SK-N-SH treated with all-trans-retinoic acid at 6 μM for 48 hours (cell line): ENCODE data around the gene ITPR2.
A peak's percentile ranks its signal among the peaks of the same experiment; 100 is the strongest.

Source experiments
- ATAC-seq: fragments of 200-7000 bp; cut with Tn5 transposase; 3 replicates; pipeline ENCODE4 v1.9.1; 2020; ENCODE audit warnings: mild to moderate bottlenecking, moderate library complexity
- ARNTL ChIP-seq: fragments of 450-650 bp; formaldehyde crosslinking; IDR thresholded peaks from 2 replicates; pipeline ENCODE4 v1.5.0; 2020; ENCODE audit warnings: low read depth, mild to moderate bottlenecking, moderate library complexity, borderline replicate concordance
- BACH2 ChIP-seq: fragments of 250-450 bp; sonication (Bioruptor Pico); IDR thresholded peaks from 2 replicates; pipeline ENCODE4 v1.9.0; 2021; ENCODE audit warnings: mild to moderate bottlenecking, borderline replicate concordance
- CREB5 ChIP-seq: fragments of 250-450 bp; sonication (Bioruptor Pico); IDR thresholded peaks from 2 replicates; pipeline ENCODE4 v1.5.1; 2020; ENCODE audit warnings: low read depth, mild to moderate bottlenecking, moderate library complexity
- CSDC2 ChIP-seq: fragments of 250-450 bp; sonication (Bioruptor Pico); IDR thresholded peaks from 2 replicates; pipeline ENCODE4 v1.5.0; 2020; ENCODE audit warnings: mild to moderate bottlenecking, moderate library complexity
- CSRNP3 ChIP-seq: fragments of 250-450 bp; sonication (Bioruptor Pico); IDR thresholded peaks from 2 replicates; pipeline ENCODE4 v1.5.1; 2021; ENCODE audit warnings: mild to moderate bottlenecking, moderate library complexity
- ESRRG ChIP-seq: fragments of 250-450 bp; sonication (Bioruptor Pico); IDR thresholded peaks from 2 replicates; pipeline ENCODE4 v1.6.1; 2021; ENCODE audit warnings: mild to moderate bottlenecking
- GLIS3 ChIP-seq: fragments of 250-450 bp; sonication (Bioruptor Pico); IDR thresholded peaks from 2 replicates; pipeline ENCODE4 v1.5.0; 2020; ENCODE audit warnings: mild to moderate bottlenecking, moderate library complexity
- ISL1 ChIP-seq: fragments of 250-450 bp; sonication (Bioruptor Pico); IDR thresholded peaks from 2 replicates; pipeline ENCODE4 v2.1.2; 2022; ENCODE audit warnings: mild to moderate bottlenecking, moderate library complexity
- OSR1 ChIP-seq: fragments of 250-450 bp; sonication (Bioruptor Pico); IDR thresholded peaks from 2 replicates; pipeline ENCODE4 v1.8.0; 2022; ENCODE audit warnings: moderate library complexity, mild to moderate bottlenecking, inconsistent platforms
- PATZ1 ChIP-seq: fragments of 250-450 bp; sonication (Bioruptor Pico); IDR thresholded peaks from 2 replicates; pipeline ENCODE4 v1.8.0; 2020; ENCODE audit warnings: mild to moderate bottlenecking, moderate library complexity, borderline replicate concordance
- POU6F1 ChIP-seq: fragments of 250-450 bp; sonication (Bioruptor Pico); IDR thresholded peaks from 2 replicates; pipeline ENCODE4 v1.8.0; 2021; ENCODE audit warnings: low read depth, mild to moderate bottlenecking, moderate library complexity, borderline replicate concordance
- PPARA ChIP-seq: fragments of 250-450 bp; sonication (Bioruptor Pico); IDR thresholded peaks from 2 replicates; pipeline ENCODE4 v1.5.0; 2020; ENCODE audit warnings: mild to moderate bottlenecking, borderline replicate concordance
- SNAI2 ChIP-seq: fragments of 250-450 bp; sonication (Bioruptor Pico); IDR thresholded peaks from 2 replicates; pipeline ENCODE4 v1.5.0; 2020; ENCODE audit warnings: mild to moderate bottlenecking, moderate library complexity
- TOX ChIP-seq: fragments of 250-450 bp; sonication (Bioruptor Pico); IDR thresholded peaks from 2 replicates; pipeline ENCODE4 v1.8.0; 2021; ENCODE audit warnings: mild to moderate bottlenecking, moderate library complexity, borderline replicate concordance
- TSHZ2 ChIP-seq: fragments of 250-450 bp; sonication (Bioruptor Pico); IDR thresholded peaks from 2 replicates; pipeline ENCODE4 v1.5.0; 2020; ENCODE audit warnings: mild to moderate bottlenecking, moderate library complexity
- ZC3H10 ChIP-seq: fragments of 250-450 bp; sonication (Bioruptor Pico); IDR thresholded peaks from 2 replicates; pipeline ENCODE4 v1.5.1; 2021; ENCODE audit warnings: mild to moderate bottlenecking, moderate library complexity
- ZFP3 ChIP-seq: fragments of 250-450 bp; sonication (Bioruptor Pico); IDR thresholded peaks from 2 replicates; pipeline ENCODE4 v1.5.0; 2020; ENCODE audit warnings: mild to moderate bottlenecking, moderate library complexity
- ZFP30 ChIP-seq: fragments of 450-650 bp; formaldehyde crosslinking; IDR thresholded peaks from 2 replicates; pipeline ENCODE4 v1.5.0; 2022; ENCODE audit warnings: mild to moderate bottlenecking, moderate library complexity
- ZNF565 ChIP-seq: fragments of 450-650 bp; formaldehyde crosslinking; conservative IDR thresholded peaks from 2 replicates; pipeline ENCODE4 v1.5.0; 2020; ENCODE audit warnings: low read depth, mild to moderate bottlenecking, moderate library complexity
- ZNF70 ChIP-seq: fragments of 450-650 bp; formaldehyde crosslinking; IDR thresholded peaks from 2 replicates; pipeline ENCODE4 v1.5.0; 2020; ENCODE audit warnings: mild to moderate bottlenecking, moderate library complexity
- ZNF8 ChIP-seq: fragments of 450-650 bp; formaldehyde crosslinking; IDR thresholded peaks from 2 replicates; pipeline ENCODE4 v1.5.0; 2020; ENCODE audit warnings: mild to moderate bottlenecking, moderate library complexity

ITPR2 gene

GRCh38 chr12:26723379-26724308, 109.3 kb downstream of the ITPR2 start:
- no peak for TF ChIP-seq CREB5 (CRISPR knock-in tag)
- TF ChIP-seq POU6F1 (CRISPR knock-in tag) = no peak
- no peak for TF ChIP-seq OSR1
- TF ChIP-seq ZFP30 (CRISPR knock-in tag) = no peak
- TF ChIP-seq CSDC2 (CRISPR knock-in tag) = no peak
- TF ChIP-seq TOX = no peak
- TF ChIP-seq ZFP3 (CRISPR knock-in tag) = no peak
- no peak for TF ChIP-seq ZC3H10 (CRISPR knock-in tag)
- no peak for TF ChIP-seq CSRNP3
- no peak for TF ChIP-seq BACH2 (CRISPR knock-in tag)
- TF ChIP-seq ZNF8 (CRISPR knock-in tag) = no peak
- TF ChIP-seq ZNF70 (CRISPR knock-in tag) = no peak
- TF ChIP-seq ZNF565 (CRISPR knock-in tag) = no peak
- no peak for TF ChIP-seq ESRRG (CRISPR knock-in tag)
- TF ChIP-seq ISL1 (CRISPR knock-in tag) = no peak; the same call in 1 of the 2 replicates
- no peak for TF ChIP-seq GLIS3
- TF ChIP-seq ARNTL (CRISPR knock-in tag) = no peak
- TF ChIP-seq SNAI2 (CRISPR knock-in tag) = no peak
- no peak for TF ChIP-seq PPARA (CRISPR knock-in tag)

GRCh38 chr12:26721800-26722199, 111.2 kb downstream of the ITPR2 start:
- no peak for ATAC-seq
- no peak for TF ChIP-seq OSR1
- no peak for TF ChIP-seq ZFP3 (CRISPR knock-in tag)

More at GRCh38 chr12:26723379-26724308, 109.3 kb downstream of the ITPR2 start:
- peak; percentile 83 for ATAC-seq

GRCh38 chr12:26719852-26720251, 113.1 kb downstream of the ITPR2 start:
- ATAC-seq = peak; percentile 56; the same call in 1 of the 3 replicates
- TF ChIP-seq GLIS3 = no peak
- TF ChIP-seq ZNF8 (CRISPR knock-in tag) = no peak
- no peak for TF ChIP-seq ARNTL (CRISPR knock-in tag)
- TF ChIP-seq POU6F1 (CRISPR knock-in tag) = no peak
- no peak for TF ChIP-seq ZFP3 (CRISPR knock-in tag)
- no peak for TF ChIP-seq SNAI2 (CRISPR knock-in tag)
- TF ChIP-seq ZNF70 (CRISPR knock-in tag) = no peak
- TF ChIP-seq ZNF565 (CRISPR knock-in tag) = no peak
- TF ChIP-seq TSHZ2 (CRISPR knock-in tag) = no peak
- no peak for TF ChIP-seq PATZ1
- TF ChIP-seq, all 23 proteins: peak for 0
